Lung microvascular endothelial cell (primary cell): ENCODE results near the gene RALGAPA1. TPM values are rescaled to one million over a fixed set of nuclear protein-coding genes. Genes with fewer than 3 reads are reported as not detected.
"Not testable (repeated sequence)": the region's sequence is repeated elsewhere in the genome, so short reads cannot be mapped to it uniquely, and the experiment has no call there.

Source experiments
- DNase-seq, 2 donors: peaks; one replicate each; pipeline versions ENCODE4 v3.0.0 to v3.0.0-alpha.2; 2010; ENCODE audit warnings: low read depth in 2 of 2
- total RNA-seq: library from RNA; depleted of rRNA; stranded (reverse); fragments of >200 nt; gene quantifications from 2 replicates; pipeline ENCODE4 v1.2.1, GENCODE V29; 2014

RALGAPA1 gene
- 12.2 and 20.8 TPM in 2 replicates for total RNA-seq

GRCh38 chr14:35808638-35809563, at the start of gene RALGAPA1:
Gene RALGAPA1, minus strand, starts transcription at chr14:35809295. Its CDS starts 460 bp downstream, at chr14:35808835.
- peak; percentile 96 to 98 for DNase-seq

GRCh38 chr14:35858521-35859209, 49.6 kb upstream of the RALGAPA1 start:
- peak in 1 of 2 donors; percentile 26 for DNase-seq

DNA sequence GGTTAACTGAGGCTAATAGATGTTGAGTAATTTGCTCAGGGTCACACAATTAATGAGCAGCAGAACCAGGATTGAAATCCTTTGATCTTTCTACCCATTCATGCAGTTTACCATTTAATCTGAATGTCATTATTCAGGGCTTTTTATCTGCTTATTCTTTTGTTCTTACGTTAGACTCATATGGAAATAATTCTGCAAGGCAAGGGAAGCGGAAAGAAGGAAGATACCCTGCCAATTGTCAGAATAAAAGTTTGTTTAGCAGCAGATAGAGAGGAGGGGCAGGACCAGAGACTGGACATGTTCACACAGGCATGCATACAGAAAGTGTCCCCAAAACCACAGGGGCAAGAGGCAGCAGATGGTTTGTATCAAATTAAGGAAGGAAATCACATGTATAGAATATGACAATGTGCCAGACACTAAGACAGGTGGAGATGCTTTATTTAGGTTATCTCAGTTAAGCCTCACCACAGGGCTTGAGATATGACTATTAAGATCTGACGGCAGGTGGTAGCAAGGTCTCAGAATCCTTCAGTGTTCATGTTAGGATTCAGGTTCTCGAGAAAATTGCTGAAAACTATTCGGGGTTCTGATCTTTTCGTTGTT, 46.9 kb upstream of the RALGAPA1 start:
- DNase-seq = peak in 1 of 2 donors; percentile 61

DNA sequence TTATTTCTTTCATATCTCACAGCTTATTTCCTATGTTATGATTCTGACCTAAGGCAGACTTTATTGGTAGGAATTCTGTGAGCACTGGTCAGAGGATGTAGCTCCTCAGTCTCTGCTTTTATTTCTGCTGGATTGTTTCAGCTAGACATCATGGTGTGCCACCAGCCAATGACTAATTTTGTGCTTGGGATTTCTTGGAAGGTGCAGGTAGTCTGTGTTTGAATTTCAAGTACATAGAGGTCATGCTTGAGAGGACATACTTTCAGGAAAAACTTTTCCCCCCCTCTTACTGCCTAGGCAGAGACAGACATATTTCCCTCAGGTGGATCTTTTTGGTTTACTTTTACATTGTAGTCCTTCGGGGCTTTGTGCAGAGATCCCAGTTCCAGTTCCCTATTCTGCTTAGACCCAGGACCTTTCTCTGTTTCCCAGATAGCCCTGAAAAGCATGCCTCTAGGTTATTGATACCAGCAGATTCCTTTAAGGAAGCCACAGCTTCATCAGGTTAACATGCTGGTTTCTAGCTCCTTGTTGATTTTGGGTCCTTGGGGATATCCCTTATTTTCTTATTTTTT, 45.7 kb upstream of the RALGAPA1 start:
- DNase-seq = no peak

- no peak for DNase-seq
Observed at GRCh38 chr14:35853225-35853624, 44.1 kb upstream of the RALGAPA1 start.

- DNase-seq = no peak
Observed at GRCh38 chr14:35851823-35852222, 42.7 kb upstream of the RALGAPA1 start.

GRCh38 chr14:35849122-35849521, 40.0 kb upstream of the RALGAPA1 start:
- DNase-seq = no peak

- DNase-seq = peak in 1 of 2 donors; percentile 26
Observed at GRCh38 chr14:35847636-35848035, 38.5 kb upstream of the RALGAPA1 start.

DNA sequence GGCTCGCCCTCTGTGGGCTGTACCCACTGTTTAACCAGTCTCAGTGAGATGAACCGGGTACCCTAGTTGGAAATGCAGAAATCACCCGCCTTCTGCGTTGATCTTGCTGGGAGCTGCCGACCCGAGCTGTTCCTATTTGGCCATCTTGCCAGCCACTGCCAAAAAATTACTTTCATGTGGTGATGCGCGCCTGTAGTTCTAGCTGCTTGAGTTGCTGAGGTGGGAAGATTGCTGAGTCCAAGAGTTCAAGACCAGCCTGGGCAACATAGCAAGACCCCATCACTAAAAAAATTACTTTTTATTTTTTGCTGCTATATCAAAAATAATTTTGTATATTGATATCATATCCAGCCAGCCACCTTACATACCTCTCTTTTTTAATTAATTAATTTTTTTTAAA, 35.4 kb upstream of the RALGAPA1 start:
- no peak for DNase-seq

GRCh38 chr14:35842245-35842644, 33.1 kb upstream of the RALGAPA1 start:
- not testable (repeated sequence) for DNase-seq

GRCh38 chr14:35841704-35842103, 32.6 kb upstream of the RALGAPA1 start:
- DNase-seq = not testable (repeated sequence)

- DNase-seq = no peak
Observed at GRCh38 chr14:35835208-35835982, 26.3 kb upstream of the RALGAPA1 start.

DNA sequence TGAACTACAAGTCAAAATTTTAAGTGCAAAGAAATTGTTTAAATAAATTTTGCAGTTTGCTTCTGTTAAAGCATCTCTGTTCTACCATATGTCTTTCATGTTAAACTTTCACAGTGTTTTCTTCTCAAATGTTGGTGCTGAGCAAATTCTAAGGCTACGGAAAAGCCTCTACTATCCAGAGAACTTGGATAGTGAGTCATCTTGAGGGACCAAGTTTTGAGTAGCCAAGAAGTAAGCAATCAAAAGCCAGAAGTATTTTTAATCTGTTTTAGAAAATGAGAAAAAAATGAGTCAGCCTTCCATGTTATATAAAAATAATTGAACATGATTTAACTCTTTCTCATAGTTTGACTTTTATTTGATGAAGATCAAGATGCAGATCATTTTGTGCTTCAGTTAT, 20.4 kb upstream of the RALGAPA1 start:
- DNase-seq = peak in 1 of 2 donors; percentile 12

- no peak for DNase-seq
Observed at GRCh38 chr14:35827678-35828472, 18.8 kb upstream of the RALGAPA1 start.

DNA sequence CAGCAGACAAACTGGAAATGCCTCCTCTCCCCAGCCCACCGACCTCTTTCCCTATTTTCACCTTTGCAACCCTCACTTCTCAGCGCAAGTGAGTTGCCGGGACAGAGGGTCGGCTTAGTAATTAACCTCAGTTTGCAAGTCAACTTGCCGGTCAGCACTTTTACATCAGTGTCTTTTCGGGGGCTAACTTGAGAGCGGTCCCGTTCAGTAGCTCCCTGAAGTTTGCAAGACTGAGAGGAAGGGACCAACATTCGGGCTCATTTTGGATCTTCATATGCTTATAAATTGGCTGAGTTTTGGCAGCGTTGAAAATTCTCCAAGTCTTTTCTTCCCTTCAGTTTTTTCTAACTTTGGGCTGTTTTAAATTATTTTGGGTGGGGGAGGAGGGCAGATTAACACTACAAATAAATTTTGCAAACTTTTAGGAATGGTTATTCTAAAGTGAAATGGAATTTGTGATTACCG, 17.9 kb upstream of the RALGAPA1 start:
- no peak for DNase-seq

DNA sequence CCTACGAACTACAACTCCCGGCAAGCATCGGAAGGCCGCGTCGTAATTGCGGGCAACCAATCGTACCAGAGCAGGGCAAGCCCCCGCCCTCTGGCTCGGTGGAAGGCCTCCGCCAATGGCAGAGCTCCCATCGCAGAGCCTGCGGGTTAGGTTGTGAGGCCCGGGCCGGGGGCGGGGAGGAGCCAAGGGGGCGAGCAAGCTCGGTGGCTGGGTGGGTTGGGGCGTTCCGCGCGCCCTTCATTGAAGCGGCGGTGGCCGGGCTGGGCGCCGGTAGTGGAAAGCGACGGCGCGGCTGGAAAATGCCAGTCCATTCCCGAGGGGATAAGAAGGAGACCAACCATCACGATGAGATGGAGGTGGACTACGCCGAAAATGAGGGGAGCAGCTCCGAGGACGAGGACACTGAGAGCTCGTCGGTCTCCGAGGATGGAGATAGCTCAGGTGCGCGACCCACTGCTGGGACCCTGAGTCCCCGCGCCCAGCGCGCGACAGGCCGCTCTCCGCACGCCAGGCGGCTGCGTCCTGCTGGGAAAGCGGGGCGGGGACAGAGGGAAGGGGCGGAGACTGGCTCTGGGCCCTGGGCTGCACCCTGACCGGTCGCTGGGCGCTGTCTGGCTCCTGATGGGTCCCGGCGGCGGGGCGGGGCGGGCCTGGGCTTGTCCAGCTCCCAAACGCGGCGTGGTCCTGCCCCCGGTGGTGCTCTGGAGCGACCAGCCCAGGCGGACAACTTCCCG, 17.3 kb upstream of the RALGAPA1 start, which contains the start of gene BRMS1L:
BRMS1L (plus strand) TSS at position 121 of the 734 bp plus-strand sequence; CDS start at position 300, 179 bp downstream.
- DNase-seq = peak; percentile 99

GRCh38 chr14:35825968-35826217, 16.8 kb upstream of the RALGAPA1 start:
- DNase-seq = no peak

- not testable (repeated sequence) for DNase-seq
Observed at GRCh38 chr14:35824446-35825165, 15.5 kb upstream of the RALGAPA1 start.

- no peak for DNase-seq
Observed at GRCh38 chr14:35822501-35822900, 13.4 kb upstream of the RALGAPA1 start.
